HG03095 (cell line): Measurements from ENCODE around the gene PAM.
A peak's percentile ranks its signal among the peaks of the same experiment; 100 is the strongest.

Experiments
- ATAC-seq: cut with Tn5 transposase; IDR thresholded peaks from one replicate; pipeline ENCODE4 v1.9.1; 2021; ENCODE audit warnings: moderate library complexity; ENCODE audit not compliant: unreplicated experiment

The PAM gene

DNA sequence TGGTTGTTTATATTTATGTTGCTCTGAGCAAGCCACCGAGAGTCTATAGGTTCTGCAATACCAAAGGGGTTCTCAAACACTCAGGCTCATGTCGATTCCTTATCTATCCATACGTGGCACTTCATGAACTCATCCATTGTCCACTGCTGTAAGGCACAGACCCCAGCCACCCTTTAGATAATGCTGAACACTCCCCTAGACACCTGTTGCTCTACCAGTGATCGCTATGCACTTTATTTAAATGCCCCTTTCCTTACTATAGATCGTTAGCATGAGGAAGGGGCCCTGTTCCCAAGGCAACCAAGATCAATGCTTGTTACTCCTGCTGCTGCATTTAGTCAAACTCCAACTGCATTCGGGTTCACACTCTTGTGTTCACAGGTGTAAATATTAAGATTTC is 171.9 kb downstream of the PAM start:
- no peak for ATAC-seq

DNA sequence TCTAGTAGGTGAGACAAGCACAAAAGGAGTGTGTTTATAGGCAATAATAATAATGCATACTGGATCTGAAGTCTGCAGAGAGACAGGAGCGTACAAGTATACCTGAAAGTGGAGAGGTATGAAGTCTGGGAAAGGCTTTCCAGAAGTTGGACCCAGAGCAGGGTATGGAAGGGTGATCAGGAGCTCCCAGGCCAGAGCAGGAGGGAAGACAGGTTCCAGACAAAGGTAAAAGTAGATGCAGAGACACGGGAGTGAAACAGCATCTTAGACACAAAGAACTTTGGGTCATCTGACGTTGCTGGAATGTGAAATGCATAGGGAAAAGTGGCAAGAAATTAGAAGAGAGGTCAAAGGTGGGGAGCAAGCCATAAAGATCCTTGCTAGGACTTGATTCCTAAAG is 175.1 kb downstream of the PAM start:
- no peak for ATAC-seq

DNA sequence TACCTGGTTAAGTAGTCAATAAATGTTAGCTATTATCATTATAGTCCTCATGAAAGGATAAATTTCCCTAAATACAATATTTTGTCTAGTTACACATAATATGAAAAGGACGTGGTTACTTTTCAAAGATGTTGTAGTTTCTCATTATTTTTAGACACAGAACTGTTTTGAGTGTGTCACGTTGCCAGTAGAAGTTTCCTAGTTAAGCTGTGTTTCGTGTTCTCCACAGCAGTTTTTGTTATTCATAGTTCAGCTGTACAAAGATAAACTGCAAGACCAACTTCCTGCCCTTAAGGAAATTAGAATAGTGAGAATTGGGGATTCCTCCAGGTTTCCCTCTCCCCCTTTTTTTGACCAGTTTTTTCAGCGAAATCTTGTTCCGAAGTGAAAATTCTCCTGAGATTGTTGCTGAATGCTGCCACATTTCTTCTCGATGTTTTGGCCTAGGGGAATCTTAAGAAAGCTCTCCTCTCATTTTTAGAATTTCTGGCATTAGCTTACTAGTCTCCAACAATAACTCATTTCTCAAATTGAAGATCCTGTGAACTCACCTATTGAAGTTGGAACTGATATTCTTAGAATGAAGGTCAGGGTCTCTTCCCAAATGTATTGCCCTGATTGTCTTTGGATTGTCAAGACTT is 176.1 kb downstream of the PAM start:
- peak; percentile 52 for ATAC-seq

DNA sequence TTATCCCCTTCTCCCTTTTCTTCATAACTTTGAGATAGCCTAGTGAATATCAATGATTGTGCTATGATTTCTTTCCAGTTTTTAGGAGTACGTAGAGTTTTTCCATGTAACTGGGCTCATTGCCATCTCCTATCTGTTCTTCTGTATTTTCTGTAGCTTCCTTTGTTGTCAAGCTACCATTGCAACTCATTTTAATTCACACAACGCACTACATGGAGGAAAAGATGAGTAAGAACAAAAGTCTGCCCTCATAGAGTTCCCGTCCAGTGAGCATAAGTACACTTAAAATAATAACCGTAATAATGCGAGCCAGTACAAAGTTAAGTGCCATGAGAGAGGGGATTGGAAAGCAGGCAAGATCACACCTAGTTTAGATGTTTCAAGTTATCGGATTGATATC is 177.7 kb downstream of the PAM start:
- no peak for ATAC-seq

DNA sequence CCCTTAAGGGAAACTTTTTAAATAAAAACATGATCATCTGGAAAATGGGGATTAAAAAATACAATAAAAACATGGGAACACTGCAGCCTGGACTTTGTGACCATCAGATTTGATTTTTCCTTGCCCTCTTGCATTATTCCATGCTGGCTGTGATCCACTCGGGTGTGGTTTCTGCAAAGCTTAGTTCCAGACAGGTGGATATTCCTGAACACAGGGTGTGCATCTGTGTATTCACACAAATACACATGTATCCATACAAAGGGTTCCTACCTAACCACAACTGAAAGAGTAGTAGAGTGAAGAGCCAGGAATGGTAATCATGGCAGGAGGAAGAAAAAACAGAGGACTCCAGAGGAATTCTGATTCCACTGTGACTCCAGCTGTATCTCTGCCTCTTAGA is 178.2 kb downstream of the PAM start:
- ATAC-seq, result no peak

DNA sequence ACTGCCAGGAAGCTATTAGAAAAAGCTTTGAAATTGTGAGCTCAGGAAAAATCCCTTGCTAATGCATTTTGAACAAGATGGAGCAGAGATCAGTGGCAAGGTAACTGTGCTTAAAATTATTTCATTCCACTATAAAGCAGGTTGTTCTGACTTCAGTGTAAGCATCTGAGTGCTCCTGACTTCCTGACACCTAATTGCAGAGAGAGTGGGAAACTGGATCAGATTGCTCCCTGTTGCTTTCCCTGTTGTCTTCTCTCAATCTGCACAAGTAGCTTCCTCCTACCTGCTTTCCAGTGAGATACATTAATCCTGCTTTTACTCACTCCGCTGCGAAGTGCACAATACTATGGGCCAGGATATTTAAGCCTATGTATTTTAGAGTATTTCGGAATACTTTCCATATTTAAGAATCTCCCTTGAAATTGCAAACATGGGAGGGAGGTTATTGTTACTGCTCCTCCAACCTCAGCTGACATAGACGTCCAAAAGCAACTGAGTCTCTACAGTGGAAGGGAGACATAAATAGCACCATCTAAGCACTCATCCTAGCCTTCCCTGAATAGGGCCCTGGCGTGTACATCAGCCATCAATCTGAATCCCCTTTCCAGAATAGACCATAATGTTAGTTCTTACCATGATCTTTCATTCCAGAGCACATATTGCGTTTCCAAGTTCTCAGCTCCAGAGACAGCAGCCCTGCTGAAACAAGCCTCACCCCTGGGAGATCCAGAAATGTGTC is 178.8 kb downstream of the PAM start:
- ATAC-seq, result no peak

DNA sequence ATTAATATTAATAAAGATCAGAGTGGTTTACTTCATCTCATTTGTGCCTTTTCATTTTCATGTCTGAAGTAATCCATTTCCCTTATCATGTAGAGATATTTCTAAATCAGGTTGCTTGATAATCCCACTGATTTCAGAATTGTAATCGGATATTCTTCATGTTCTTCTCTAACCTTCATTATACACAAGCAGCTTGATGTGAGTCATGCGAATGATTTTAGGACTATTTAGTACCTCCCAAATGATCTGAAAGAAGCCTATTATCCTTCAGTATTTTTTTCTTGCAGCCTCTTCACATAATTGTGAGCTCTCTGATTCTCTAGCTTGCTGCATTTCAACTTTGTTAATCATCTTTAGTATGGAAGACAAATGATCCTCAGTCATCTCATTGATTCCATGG is 182.8 kb downstream of the PAM start:
- no peak for ATAC-seq

DNA sequence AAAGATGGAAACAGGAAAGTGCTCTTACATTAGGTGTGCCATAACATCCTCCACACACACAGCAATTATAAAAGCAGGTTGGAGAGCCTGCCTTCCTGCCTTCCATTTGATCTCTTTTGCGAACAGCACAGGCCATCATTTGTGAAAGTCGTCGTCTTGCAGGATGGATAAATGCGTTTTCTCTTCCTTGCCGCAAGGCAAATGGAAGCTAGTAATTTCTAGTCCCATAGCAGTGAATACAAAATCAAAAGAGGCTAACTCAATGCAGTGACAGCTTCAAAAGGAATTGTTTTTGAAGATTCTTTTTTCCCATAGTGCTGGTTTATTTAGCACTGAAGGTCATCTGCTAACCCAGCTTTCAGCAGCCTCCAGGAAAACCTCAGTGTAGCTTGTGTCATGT is 186.0 kb downstream of the PAM start:
- ATAC-seq, result no peak

DNA sequence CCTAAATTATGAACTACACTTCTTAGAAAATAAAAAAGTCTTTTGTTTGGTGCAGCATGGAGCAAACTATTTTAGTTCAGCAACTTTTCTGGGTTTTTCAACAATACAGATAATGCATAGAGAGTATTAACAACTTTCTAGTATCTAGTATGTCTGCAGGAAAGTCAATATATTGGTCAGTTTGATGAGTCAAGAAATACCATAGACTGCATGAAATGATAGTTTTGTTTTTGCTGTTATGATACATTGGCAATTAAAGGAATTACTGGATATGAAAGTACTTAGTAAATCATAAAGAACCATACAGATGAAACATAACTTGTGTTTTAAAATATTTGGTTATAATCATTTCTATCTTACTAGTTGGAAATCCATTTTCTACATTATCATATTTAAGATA is 191.3 kb downstream of the PAM start:
- no peak for ATAC-seq

DNA sequence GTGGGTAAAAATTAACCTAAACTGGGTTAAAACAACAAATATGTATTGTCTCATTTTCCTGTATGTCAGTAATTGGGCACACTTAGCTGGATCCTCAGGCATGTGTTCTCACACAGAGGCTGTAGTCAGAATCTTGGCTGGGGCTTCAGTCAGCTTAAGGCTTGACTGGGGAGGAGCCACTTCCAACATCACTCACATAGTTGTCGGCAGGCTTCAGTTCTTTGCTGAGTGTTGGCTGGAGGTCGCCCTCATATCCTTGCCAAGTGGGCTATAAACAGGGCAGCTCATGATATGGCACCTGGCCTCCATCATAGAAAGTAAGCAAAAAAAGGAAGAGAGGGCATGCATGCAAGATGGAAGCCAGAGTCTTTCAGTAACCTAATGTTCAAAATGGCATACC is 191.9 kb downstream of the PAM start:
- no peak for ATAC-seq

DNA sequence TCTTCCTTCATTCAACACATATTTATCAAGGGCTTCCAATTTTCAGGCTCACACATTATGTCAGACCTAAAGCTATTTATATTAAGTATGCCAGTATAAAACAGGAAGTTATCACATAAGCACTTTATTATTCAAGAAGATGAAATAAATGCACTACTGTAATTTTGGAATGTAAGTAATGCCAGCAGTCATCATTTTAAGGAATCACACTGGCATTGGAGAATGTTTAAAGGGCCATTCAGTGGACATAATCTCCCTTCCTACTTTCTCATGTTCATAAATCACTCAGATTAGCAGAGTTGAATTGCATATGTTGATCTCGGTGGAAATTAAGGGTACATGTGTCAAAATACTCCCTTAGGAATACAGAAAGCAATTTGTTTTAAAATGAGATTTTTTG is 200.4 kb downstream of the PAM start:
- no peak for ATAC-seq

DNA sequence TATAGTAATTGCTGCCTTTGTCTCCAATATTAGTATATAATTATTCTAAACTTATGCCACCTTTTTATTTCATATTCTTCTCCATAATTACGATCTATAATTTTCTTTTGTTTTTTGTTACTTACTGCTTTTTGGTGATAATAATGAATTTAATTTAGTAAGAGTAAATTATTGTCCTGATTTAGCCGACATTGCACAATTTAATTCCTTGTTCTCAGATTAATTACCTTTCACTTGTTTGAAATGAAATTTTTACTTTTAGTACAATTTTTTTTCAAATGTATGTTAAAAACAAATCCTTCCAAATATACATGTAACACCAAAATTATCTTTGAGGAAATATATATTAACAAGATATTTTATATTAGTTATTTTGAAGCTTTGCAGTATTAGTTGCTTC is 201.5 kb downstream of the PAM start:
- no peak for ATAC-seq

DNA sequence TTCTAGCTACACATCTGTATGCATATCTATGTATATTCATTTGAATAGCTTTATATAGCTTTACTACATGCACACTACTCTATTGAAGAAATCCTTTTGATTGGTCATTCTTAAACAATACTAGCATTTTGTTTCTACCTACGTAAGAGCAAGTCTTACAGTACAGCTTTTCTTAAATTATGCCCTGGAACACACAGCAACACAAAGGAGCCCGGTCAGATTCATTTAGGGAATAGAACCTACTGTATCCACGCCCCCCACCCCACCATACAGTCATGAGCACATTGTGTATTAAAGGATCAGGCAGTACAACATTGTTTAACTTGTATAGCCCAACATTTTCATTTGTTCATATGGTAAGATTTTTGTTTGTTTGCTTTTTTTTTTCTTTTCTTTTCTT is 202.0 kb downstream of the PAM start:
- no peak for ATAC-seq

DNA sequence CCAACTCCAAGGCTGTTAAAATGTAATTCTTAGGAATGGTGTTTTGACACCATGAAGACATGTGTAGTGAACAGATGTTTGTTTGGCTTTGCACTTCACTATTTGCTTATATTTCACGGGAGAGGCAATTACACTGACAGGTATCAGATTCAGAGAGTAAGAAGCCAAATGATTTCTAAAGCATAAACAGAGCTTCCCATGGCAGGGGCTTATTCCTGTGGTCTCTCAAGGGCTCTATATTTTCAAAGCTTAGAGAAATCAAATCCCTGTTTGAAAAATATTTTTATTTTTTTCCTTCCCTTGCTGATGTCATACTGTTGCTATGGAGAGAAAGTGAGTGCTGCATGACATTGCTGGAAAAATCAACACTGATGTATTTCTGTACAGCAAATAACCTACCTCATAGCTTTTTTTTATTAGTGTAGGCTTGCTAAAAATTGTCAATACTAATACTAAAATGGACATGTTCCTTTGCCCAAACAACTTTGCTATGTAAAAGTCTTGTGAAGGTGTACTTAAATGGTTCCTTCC is 203.4 kb downstream of the PAM start:
- ATAC-seq, result no peak

DNA sequence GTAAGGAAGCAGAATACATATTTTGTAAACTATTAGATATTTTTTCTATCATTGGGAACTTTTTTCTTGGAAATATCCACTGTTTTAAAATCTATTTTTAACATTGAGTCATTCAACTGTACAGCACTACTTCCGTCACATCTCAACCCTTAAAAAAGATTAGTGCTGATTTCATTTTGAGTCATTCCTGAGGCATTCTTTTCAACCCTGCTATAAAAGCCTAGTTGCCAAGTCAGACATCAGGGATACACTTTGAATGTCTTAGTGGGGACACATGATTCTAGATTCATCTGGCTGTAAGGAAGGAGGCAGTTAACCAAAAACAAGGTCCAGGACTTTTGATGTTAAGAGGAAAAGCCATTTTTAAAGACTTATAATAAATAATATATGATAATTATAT is 203.9 kb downstream of the PAM start:
- no peak for ATAC-seq

DNA sequence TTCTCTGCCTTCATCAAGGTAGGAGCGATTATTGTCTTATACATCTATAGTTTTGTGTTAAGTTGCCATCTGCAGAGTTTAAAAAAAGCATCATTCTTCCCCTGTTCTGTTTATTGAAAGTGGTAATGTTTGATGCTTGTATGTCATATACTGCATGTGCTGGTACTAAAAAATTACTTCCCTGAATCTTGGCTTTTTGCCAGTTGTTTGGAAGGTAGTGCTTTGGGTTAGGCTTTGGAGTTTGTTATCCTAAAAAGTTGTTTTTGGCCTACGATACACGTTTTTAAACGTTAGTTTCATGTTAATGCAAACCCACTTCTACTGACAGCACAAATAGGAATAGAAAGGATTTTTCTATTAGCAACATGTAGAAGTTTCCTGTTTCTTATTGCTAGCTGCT is 206.6 kb downstream of the PAM start:
- ATAC-seq, result no peak

DNA sequence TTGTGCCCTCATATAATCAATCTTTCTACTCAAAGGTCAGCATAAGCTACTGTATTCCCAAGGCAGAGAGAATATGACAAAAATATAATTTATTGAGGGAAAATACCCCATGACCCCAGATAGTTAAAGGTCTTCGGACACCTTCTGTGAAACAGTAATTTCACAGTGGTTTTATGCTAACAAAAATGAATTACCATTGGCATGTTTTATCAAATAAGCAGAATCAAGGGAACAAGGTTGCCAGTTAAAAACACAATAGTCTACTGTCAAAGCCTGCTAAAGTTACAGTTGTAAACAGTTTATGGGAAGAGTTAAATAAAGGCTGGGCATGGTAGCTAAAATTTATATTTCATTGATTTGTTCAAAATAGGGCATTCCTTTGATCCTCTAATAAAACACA is 210.5 kb downstream of the PAM start:
- no peak for ATAC-seq

DNA sequence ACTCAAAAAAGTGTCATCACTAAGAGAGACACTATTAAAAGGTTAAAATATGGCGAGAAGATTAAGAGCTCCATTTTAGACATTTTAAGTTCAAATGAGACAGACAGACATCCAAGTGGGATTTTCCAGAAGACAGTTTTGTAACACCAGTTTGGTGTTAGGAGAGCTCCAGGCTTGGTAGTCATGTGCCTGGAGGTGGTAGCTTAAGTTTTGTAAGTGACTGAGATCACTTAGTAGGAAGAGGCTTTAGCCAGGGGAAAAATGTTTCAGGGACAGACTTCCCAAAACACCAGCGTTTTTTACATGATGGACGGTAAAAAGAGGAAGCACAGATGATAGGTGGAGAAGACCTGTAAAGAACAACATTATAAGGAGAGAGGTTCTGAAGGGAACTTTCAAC is 214.5 kb downstream of the PAM start:
- ATAC-seq, result no peak

DNA sequence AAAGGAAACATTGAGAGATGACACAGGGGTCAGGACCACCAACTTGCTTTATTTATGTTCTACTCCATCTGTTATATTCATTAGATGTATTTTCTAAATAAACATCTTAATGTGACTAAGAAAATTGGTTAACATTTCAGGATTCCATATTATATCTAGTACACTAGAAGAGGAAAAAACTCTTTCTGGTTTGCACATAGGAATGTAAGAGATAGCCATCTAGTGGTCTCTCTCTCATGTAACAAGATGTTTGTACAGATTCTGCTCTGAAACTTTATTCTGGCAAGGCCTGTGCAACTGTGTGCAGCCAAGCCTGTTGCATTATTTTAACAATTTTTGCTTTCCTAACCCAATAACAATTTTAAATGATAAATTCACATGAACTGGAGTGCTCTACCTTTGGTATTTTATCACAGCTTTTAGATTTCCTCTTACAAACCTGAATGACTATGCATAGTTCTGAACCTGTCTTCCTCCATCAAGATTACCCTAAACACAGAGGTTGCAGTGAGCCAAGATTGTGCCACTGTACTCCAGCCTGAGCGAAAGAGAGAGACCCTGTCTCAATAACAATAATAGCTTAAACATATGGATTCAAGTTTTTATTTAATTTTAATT is 216.7 kb downstream of the PAM start:
- ATAC-seq, result no peak

DNA sequence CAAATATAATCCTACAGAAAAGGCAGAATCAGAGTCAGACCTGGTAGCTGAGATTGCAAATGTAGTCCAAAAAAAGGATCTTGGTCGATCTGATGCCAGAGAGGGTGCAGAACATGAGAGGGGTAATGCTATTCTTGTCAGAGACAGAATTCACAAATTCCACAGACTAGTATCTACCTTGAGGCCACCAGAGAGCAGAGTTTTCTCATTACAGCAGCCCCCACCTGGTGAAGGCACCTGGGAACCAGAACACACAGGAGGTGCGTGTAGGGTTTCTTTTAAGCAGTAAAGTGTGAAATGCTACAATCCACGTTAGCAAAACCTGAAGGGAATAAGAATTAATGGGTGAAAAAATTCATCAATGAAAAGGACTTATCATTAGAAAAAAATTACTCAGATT is 219.1 kb downstream of the PAM start:
- no peak for ATAC-seq

DNA sequence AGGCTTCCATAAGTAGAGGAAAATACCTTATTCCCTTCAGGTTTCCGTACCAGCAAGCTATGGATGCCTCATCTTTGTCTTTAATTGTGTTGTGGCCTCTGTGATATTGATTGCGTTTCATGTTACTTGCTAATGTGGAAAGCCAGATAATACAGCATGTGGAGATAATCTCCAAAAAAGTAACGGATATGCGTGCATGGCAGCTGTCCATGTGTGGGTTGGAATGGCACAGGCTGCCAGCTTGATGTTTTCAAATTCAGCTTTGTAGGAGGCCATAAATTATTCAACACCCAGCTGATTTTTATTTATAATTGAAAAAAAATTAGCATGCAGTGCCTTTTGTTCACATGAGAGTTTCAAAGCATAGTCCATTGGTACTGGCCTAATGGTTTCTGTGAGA is 219.9 kb downstream of the PAM start:
- no peak for ATAC-seq

DNA sequence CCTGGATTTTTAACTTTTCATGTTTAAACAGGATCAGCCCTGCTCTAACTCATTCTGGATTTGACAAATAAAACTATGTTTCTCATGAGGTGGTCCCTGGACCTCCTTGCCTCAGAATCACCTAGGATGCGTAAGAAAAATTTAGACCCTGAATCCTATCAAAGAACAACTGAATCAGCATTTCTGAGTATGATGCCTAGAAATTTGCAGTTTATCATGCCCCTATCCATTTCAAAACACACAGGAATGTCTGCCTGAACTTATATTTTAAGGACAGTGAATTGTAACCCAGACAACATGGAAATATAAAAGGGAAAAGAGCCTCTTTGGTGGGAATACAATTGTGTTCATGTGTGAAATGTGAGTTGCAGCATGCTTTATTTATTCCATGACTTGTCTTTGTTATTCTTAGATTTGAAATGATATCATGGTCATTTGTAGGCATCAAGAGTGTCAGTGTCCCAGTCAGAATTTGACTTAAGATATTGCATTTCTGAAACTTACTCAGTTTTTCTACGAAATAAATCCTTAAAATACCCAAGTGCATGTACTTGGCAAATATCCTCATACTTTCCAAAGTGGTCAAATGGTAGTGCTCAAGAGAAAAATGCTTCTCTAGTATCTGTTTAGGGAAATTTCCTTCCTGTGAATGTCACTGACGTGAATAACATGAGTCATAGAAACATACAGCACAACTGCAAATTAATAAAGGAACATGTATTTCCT is 220.5 kb downstream of the PAM start:
- ATAC-seq, result no peak
